Mucosa of gallbladder (tissue), 1 donor: Measurements from ENCODE around the gene MOV10L1. TPM values are rescaled to one million over a fixed set of nuclear protein-coding genes. Genes with fewer than 3 reads are reported as not detected.
"Not testable (repeated sequence)": the region's sequence is repeated elsewhere in the genome, so short reads cannot be mapped to it uniquely, and the experiment has no call there.

Source experiments
- DNase-seq: peaks from one replicate; pipeline ENCODE4 v3.0.0-alpha.2; 2020; ENCODE audit warnings: low spot score
- total RNA-seq: library from RNA; stranded (reverse); gene quantifications from one replicate; pipeline ENCODE4 v1.2.1, GENCODE V29; 2021
- donor health status: DM: no; HTN: no; CAD: no.

MOV10L1 gene
- total RNA-seq, 1 donor from 2014 or later = 2.6 TPM

DNA sequence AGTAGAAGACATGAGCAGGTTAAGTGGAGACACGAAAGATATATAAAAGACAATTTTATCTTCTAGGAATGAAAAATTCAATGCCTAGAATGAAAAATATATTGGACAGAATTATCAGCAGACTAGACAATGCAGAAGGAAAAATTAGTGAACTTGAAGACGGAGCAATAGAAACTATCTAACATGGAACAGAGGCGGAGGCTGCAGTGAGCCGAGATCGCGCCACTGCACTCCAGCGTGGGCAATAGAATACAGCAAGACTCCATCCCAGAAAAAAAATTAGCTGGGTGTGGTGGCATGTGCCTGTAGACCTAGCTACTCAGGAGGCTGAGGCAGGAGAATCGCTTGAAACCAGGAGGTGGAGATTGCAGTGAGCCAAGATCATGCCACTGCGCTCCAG lies 47.5 kb downstream of the MOV10L1 start:
- not testable (repeated sequence) for DNase-seq

DNA sequence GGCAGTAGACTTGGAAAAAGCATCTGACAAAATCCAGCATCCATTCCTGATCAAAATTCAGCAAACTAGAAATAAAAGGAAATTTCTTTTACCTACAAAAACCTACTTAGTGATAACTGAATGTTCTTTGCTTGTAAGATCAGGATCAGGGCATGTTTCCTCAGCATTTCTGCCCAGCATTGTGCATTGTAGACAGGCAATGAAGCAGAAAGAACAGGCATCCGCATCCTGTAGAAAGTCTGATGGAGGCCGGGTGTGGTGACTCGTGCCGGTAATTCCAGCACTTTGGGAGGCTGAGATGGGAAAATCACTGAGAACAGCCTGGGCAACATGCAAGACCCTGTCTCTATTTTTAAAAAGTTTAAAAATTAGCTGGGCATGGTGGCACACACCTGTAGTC lies 48.2 kb downstream of the MOV10L1 start:
- no peak for DNase-seq

DNA sequence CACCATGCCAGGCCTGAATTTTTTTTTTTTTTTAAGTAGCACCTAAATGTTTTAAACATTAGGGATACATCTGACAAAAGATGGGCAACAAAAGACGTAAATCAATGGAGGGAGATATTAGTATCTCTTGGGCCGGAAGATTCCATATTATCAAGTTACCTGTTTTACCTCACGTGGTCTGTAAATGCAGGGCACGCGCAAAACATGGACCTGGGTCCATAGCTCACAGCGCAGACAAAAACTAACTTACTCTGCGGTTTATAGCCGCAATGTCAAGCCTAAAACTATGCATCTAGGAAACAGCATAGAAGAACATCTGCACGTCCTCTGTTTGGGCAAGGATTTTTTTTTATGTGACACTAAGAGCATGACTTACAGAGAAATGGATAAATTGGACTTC lies 49.2 kb downstream of the MOV10L1 start:
- no peak for DNase-seq

DNA sequence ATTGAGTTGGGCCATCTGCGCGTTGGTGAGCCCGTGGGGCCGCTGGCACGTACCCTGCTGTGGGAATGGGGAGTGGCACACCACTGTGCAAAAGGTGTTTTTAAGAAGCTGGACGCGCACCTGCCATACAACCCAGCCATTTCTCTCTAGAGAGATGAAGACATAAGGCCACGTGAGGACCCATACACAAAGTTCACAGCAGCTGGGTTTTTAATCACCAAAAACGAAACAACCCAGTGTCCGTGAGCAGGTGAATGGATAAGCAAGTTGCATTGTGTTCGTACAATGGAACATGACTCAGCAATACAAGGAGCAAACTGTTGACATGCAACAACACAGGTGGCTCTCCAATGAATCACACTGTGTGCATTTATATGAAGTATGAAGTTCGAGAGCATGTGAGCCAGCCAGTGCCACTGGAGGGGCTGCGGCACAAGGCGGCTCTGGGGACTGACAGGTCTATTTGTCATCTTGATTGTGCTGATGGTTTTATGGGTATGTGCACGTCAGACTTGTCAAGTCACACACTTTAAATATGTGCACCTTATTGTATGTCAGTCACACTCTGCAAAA lies 50.1 kb downstream of the MOV10L1 start:
- no peak for DNase-seq

DNA sequence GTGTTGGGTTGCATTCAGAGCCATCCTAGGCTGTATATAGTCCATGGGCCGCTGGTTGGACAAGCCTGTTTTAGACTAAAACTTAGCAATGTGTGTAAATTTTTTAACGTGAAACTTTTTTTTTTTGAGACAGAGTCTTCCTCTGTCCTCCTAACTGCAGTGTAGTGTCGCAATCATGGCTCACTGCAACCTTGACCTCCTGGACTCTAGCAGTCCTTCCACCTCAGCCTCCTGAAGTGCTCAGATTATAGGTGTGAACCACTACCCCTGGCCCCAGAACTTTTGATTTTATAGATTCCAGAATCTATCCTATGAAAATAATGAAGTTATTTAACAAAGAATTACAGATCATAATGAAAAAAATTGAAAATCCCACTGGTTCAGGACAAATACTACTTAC lies 50.8 kb downstream of the MOV10L1 start:
- no peak for DNase-seq

DNA sequence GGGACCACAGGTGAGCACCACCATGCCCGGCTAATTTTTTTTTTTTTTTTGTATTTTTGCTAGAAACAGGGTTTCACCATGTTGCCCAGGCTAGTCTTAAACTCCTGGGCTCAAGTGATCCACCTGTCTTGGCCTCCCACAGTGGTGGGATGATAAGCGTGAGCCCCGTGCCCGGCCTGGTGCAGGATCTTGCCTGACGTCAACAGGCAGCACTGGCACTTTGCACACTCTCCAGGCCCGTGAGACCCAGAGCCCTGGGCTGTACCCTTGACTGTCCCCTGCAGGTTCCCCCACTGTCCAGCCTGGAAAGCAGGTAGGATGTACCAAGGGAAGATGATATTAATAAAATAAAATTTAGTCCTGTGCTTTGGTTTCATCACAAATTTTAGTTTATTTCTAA lies 51.7 kb downstream of the MOV10L1 start:
- no peak for DNase-seq

DNA sequence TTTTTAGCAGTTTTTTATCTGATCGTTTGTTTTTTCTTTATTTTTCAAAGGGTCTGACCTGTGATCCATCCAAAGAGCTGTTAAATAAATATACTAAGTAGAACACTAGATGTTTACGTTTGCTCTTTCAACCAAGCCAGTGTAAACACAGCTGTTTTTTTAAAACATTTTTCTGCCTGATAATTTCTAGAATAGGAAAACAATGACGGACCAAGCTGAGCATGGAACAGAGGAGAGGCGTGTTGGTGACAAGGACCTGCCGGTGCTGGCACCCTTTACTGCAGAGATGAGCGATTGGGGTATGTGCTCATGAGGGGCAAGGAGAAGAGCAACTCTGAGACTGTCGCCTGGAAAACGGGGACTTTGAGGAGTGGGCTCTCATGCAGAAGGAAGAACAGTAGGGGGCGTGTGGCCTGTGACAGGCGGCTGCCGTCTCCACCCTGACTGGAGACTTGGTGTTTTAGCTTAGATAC lies 52.1 kb downstream of the MOV10L1 start:
- DNase-seq = no peak

DNA sequence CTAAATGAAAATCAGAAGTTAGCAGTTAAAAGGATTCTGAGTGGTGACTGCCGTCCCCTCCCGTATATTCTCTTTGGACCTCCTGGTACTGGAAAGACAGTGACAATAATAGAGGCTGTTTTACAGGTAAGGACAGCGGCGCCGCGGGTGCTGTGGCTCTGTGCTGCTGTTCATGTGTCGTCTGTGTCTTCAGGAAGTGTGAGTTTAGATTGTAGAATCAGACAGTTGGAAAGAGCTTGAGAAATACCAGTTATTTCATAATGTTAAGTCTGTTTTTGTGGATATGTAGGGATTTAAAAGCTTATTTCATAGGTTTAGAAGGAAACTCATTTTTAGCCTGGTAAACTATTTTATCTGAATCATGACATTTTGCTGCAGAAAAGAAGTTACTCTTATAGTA lies 53.3 kb downstream of the MOV10L1 start:
- no peak for DNase-seq

DNA sequence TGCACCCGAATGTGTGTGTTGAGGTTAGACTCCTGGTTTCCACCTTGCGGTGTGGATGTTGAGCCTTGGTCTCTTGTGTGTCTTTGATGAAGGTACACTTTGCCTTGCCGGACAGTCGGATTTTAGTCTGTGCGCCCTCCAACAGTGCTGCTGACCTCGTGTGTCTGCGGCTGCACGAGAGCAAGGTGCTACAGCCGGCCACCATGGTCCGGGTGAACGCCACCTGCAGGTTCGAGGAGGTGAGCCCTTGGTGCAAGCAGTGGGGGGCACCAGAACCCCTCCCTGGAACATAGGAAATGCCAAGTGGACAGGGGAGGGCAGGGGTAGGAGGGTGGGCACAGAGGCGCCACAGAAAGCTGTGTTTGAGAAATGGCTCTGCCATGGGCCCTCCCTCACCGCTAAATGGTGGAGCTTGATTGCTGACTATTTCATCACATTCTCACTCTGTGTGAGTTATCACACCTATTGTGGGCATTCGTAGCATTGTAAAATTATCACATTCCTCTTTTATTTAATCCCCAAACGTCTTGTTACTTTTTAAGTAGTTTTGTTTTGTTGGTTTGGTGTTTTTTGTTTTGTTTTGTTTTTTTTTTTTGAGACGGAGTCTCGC lies 54.3 kb downstream of the MOV10L1 start:
- DNase-seq = no peak

DNA sequence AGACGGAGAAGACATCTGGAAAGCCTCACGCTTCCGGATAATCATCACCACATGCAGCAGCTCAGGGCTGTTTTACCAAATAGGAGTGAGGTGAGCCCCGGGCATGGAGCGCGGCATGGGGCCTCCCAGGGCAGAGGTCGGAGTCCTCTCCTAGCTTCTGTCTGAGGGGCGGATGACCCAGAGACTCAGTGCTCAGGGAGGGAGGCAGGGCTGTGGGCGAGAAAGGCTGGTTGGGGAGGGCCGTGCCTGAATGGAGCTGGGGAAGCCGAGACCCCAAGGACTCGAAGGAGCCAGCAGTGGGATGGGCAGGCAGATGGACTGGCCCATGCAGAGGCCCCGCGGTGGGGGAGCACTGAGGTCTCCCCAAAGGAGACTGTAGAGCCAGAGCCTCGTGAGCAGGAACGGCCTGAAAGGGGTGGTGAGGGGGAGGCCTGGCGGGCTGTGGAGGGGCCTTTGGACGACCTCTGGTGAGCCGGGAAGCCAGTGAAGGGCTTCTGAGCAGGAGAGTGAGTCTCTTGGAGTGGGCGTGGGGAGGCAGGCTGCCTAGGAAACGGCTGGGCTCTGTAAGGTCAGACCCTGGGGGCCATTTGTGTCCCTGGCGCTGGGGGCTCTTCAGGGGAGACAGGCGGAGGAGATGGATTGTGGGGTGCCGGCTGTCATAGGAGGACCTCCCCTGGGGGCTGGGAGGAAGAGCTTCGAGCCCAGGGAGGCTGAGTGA lies 56.1 kb downstream of the MOV10L1 start:
- DNase-seq = no peak

DNA sequence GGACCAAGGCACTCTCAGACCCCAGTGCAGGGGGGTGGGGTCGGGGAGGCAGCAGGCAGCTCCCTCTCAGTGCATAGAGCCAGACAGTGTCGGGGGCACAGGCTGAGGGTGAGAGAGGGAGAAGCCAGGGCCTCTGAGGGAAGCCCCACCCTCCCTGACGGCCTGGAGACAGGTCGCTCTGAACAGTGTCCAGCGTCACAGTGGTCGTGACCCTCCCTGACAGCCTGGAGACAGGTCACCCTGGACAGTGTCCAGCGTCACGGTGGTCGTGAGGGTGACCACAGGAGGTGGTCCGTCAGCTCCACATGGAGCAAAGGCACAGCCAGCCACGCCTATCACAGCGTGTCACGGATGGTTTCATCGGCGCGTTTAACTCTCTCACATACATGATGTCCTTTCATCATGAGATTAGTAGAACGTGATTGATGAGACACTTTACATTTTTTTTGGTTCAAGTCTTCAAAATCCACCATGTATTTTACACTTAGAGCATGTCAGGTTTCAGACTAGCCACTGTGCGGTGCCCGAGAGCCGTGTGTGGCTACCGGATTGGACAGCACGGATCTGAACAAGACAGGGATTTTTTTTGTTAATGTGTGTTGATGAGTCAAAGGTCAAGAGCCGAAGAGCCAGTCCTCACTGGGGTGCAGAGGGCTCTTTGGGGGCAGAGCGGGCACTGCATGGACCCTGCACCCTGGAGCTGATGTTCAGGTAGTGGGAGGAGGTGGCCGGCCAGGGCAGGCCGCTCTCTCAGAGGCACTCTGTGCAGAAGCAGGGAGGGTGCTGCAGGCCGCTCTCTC lies 56.8 kb downstream of the MOV10L1 start:
- peak; percentile 48 for DNase-seq

DNA sequence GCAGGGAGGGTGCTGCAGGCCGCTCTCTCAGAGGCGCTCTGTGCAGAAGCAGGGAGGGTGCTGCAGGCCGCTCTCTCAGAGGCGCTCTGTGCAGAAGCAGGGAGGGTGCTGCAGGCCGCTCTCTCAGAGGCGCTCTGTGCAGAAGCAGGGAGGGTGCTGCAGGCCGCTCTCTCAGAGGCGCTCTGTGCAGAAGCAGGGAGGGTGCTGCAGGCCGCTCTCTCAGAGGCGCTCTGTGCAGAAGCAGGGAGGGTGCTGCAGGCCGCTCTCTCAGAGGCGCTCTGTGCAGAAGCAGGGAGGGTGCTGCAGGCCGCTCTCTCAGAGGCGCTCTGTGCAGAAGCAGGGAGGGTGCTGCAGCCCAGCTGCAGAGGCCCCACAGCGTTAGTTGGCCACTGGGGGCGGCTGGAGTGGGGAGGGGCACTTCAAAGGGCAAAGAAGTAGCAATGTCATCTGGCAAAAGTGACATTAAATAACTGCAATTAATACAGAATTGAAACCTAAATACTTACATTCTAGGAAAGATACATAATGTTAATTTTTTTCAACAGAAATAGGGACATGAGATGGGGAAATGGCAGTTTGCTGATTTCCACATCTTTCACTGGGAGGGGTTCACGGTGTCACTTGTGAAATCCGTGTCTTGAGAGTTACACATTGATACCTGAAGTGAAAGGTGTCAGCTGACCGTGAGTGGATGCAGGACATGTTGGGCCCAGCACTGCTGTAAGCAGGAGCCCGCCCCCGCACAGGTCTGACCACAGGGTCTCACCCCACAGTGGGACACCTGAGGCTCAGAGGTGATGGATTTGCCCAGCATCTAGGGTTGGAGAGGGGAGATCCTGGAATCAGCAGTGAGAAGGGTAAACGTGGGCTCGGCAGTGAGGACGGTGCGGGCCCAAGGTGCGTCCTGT lies 57.7 kb downstream of the MOV10L1 start:
- not testable (repeated sequence) for DNase-seq

DNA sequence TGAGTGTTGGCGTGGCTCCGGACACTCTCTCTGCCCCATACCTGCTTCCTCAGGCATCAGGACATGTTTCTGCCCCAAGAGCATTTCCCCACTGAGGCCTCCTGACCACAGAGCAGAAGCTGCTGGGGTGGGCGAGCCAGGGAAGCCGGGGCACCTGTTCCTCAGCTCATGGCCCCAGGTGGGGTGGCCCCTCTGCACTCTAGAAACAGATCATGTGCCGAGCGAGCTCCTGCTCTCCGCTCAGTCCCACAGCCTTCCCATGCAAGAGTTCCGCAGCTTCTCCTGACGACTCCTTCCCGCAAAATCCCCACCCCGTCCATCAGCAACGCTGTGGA lies 58.3 kb downstream of the MOV10L1 start:
- no peak for DNase-seq

DNA sequence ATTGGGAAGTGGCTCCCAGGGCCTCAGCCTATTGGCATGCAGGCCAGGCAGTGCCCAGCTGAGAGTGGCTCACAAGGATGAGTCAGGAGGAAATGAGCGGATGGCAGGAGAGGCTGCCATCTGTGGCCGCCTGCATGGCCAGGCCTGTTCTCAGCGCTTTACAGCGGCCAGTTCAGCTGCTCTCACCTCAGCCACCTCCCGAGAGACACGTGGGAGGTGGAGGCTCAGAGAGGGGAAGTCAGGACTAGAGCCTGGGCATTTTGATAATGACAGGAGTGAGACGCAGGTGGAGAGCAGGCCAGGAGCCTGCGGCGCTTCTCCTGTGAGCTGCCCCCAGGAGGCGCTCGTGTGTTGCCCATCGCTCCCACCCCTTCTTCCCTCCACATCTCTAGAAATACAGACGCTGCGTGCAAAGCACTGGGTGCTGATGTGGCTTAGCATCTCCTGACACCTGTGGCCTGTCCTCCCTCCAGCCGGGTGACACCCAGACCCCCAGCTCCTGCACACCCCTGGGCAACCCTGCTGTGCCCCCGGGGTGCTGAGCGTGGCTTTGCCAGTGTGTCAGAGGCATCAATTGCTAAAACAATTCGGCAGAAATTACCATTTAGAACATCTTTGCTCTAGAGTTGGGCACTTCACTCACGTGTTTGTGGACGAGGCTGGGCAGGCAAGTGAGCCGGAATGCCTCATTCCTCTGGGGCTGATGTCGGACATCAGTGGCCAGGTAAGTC lies 59.4 kb downstream of the MOV10L1 start:
- DNase-seq = peak; percentile 46

DNA sequence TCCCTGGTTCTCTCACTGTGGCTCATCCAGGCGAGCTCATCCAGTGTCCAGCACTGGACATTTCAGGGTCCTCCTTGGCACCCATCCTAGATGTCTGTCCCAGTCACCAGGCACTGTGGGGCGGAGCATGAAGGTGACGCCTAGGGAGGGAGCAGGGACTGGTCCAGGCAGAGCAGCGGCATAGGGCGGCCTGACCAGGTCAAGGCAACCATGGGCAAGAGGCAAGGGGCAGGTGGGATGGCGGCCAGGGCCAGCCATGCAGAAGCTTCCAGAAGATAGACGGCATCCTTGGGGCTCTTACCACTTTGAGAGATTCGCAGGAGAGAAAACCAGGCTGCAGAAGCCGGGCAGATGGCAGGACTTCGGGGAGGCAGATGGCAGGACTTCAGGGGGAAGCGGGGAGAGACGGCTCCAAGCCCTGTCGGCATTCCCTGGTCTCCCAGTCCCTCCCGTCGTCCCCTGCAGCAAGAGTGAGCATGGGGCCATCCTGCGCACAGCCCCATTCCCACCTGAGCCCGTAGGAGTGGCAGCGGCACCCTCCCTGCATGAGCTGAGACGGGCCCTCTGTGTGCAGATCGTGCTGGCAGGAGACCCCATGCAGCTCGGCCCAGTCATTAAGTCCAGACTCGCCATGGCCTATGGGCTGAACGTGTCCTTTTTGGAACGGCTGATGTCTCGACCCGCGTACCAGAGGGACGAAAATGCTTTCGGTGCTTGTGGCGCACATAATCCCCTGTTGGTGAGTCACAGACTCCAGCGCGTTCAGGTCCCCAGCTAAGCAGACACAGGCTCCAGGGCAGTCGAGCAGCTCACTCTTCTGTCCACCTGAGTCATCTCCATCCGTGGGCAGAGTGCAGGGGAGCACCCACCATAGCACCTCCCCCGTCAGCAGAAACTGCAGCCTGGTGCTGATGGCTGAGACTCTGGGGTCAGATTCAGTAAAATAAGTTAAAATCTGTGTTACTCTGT lies 60.6 kb downstream of the MOV10L1 start:
- no peak for DNase-seq

DNA sequence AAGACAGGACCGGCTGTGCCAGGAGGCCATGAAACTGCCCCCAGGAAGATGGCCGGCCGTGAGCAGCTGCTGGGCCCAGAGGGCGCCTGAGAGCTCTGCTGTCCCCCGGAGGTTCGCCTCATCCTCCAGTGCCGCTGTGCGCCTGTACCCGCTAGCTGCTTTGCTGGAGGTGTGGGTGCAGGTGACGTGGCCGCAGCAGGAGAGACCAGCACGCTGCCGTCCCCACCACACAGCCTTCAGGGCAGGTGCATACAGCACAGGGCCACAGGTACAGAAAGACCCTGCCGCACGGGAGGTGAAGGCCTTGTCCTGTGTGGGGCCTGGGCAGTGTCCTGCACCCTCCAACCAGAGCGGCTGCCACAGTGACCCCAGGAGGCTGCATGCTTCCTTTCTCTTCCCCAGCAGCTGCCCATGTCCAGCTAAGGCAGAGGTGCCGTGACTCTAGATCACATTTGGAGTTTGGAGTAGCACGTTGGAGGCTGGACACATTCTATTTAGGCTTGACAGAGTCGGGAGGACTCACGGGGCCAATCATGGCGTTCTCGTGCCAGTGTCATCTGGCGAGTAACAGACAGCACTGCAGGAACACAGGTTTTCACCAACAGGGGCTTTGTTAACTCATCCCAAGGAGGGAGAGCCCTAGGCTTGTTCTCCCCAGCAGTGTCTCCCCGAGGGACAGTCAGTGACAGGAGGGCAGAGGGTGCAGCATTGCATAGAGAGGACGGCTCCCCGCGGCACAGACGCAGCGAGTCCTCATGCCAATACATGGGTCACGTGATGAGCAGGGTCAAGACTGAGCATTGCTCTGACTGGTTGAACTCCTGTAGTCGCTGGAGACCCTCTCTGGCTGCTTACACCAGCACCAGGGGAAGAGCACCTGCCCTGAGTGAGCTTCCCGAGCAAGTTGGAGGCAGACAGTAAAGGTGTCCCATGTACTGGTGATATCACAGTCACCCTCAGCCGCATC lies 62.0 kb downstream of the MOV10L1 start:
- no peak for DNase-seq

DNA sequence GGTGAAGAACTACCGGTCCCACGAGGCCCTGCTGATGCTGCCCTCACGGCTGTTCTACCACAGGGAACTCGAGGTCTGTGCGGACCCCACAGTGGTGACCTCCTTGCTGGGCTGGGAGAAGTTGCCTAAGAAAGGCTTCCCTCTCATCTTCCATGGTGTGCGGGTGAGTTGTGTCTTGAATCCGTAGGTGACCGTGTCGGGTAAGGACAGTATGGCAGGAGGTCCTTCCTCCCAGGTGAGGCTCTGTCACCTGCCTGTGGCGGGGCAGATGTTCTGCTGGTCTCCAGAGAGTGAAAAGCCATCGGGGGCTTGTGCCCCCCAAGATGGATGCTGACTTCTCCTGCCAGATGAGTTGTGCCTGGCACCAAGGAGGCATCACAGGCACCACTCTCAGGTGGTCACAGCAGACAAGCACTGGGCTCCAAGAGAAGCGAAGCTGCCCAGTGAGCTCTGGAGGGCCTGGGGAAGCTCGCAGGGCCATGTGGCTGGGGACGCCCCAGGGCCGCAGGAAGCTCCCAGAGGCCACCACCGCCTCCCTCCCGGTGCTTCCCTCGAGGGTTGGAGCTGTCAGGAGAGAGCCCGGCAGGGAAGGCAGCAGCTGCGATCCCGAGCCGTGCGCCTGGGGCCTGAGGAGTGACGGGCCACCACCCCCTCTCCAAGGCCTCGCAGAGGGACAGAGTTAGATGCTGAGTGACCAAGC lies 63.4 kb downstream of the MOV10L1 start:
- DNase-seq = no peak

DNA sequence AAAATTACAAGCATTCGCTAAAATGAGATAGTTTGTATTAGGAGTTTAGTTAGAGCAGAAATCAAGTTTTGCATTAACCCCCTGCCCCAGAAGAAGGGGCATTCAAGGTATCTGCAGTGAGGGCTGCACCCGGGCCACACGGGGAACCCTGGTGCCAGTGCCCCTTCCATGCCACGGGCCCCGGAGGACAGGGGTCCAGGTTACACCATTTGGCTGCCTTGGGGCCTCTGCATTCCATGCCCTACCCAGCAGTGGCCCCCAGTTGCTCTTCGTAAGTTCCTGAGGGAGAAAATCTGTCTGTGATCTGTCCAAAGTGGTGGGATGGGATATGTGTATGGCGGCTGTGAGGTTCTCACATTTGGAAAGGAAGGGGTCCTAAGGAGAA lies 63.9 kb downstream of the MOV10L1 start:
- no peak for DNase-seq
